SK-N-SH treated with all-trans-retinoic acid at 6 μM for 48 hours (cell line): Measurements from ENCODE around the gene DNMT3A.

Source experiments
- ARNTL ChIP-seq: fragments of 450-650 bp; formaldehyde crosslinking; IDR thresholded peaks from 2 replicates; pipeline ENCODE4 v1.5.0; 2020; ENCODE audit warnings: low read depth, mild to moderate bottlenecking, moderate library complexity, borderline replicate concordance
- BACH2 ChIP-seq: fragments of 250-450 bp; sonication (Bioruptor Pico); IDR thresholded peaks from 2 replicates; pipeline ENCODE4 v1.9.0; 2021; ENCODE audit warnings: mild to moderate bottlenecking, borderline replicate concordance
- CSDC2 ChIP-seq: fragments of 250-450 bp; sonication (Bioruptor Pico); IDR thresholded peaks from 2 replicates; pipeline ENCODE4 v1.5.0; 2020; ENCODE audit warnings: mild to moderate bottlenecking, moderate library complexity
- ESRRG ChIP-seq: fragments of 250-450 bp; sonication (Bioruptor Pico); IDR thresholded peaks from 2 replicates; pipeline ENCODE4 v1.6.1; 2021; ENCODE audit warnings: mild to moderate bottlenecking
- GLIS3 ChIP-seq: fragments of 250-450 bp; sonication (Bioruptor Pico); IDR thresholded peaks from 2 replicates; pipeline ENCODE4 v1.5.0; 2020; ENCODE audit warnings: mild to moderate bottlenecking, moderate library complexity
- PPARA ChIP-seq: fragments of 250-450 bp; sonication (Bioruptor Pico); IDR thresholded peaks from 2 replicates; pipeline ENCODE4 v1.5.0; 2020; ENCODE audit warnings: mild to moderate bottlenecking, borderline replicate concordance
- TOX ChIP-seq: fragments of 250-450 bp; sonication (Bioruptor Pico); IDR thresholded peaks from 2 replicates; pipeline ENCODE4 v1.8.0; 2021; ENCODE audit warnings: mild to moderate bottlenecking, moderate library complexity, borderline replicate concordance
- ZFP3 ChIP-seq: fragments of 250-450 bp; sonication (Bioruptor Pico); IDR thresholded peaks from 2 replicates; pipeline ENCODE4 v1.5.0; 2020; ENCODE audit warnings: mild to moderate bottlenecking, moderate library complexity
- ZFP30 ChIP-seq: fragments of 450-650 bp; formaldehyde crosslinking; IDR thresholded peaks from 2 replicates; pipeline ENCODE4 v1.5.0; 2022; ENCODE audit warnings: mild to moderate bottlenecking, moderate library complexity
- ZNF565 ChIP-seq: fragments of 450-650 bp; formaldehyde crosslinking; conservative IDR thresholded peaks from 2 replicates; pipeline ENCODE4 v1.5.0; 2020; ENCODE audit warnings: low read depth, mild to moderate bottlenecking, moderate library complexity
- ZNF70 ChIP-seq: fragments of 450-650 bp; formaldehyde crosslinking; IDR thresholded peaks from 2 replicates; pipeline ENCODE4 v1.5.0; 2020; ENCODE audit warnings: mild to moderate bottlenecking, moderate library complexity
- TF ChIP-seq, protein P1 (sequence below): fragments of 250-450 bp; sonication (Bioruptor Pico); IDR thresholded peaks from 2 replicates; pipeline ENCODE4 v1.8.0; 2020; ENCODE audit warnings: mild to moderate bottlenecking, moderate library complexity, borderline replicate concordance

DNA sequence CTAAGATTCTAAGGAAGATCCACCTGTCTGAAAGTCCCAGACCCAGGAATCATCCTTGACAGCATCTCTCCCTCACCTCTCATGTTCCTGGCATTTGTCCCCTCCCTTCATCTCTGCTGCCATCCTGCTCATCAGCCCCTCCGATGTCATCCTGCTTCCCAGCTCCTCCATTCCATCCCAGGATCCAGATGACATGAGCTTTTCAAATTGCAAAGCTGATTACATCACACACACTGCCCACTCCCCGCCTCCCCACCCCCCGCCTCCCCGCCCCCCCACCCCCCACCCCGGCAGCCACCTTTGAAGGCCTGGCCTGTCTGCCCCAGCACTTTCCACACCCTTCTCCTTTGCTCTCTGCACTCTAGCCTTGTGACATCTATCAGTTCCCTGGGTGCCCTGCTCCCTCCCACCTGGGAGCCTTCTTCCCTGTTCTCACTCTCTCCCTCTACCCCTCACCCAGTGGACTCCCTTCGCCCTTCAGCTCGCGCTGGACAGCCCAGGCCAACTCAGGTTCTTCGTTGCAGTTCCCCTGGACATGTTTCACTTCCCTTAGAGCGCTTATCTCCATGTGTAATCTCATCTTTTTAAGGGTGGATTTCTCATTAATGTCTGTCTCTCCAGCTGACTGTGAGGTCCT lies 61.6 kb downstream of the DNMT3A start:
- TF ChIP-seq ARNTL (CRISPR knock-in tag) = no peak
- no peak for TF ChIP-seq ZFP30
- no peak for TF ChIP-seq CSDC2 (CRISPR knock-in tag)
- TF ChIP-seq BACH2 = no peak
- TF ChIP-seq GLIS3 (CRISPR knock-in tag) = no peak
- TF ChIP-seq TOX (CRISPR knock-in tag) = no peak
- no peak for TF ChIP-seq PPARA
- TF ChIP-seq ZNF565 (CRISPR knock-in tag) = no peak
- TF ChIP-seq, protein P1, sequence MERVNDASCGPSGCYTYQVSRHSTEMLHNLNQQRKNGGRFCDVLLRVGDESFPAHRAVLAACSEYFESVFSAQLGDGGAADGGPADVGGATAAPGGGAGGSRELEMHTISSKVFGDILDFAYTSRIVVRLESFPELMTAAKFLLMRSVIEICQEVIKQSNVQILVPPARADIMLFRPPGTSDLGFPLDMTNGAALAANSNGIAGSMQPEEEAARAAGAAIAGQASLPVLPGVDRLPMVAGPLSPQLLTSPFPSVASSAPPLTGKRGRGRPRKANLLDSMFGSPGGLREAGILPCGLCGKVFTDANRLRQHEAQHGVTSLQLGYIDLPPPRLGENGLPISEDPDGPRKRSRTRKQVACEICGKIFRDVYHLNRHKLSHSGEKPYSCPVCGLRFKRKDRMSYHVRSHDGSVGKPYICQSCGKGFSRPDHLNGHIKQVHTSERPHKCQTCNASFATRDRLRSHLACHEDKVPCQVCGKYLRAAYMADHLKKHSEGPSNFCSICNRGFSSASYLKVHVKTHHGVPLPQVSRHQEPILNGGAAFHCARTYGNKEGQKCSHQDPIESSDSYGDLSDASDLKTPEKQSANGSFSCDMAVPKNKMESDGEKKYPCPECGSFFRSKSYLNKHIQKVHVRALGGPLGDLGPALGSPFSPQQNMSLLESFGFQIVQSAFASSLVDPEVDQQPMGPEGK (CRISPR knock-in tag) = no peak
- TF ChIP-seq ZFP3 (CRISPR knock-in tag) = no peak
- TF ChIP-seq ZNF70 (CRISPR knock-in tag) = no peak
- TF ChIP-seq ESRRG = no peak
